Progenitor cell of endocrine pancreas (in vitro differentiated cells): ENCODE data around the gene TGM6. TPM values are rescaled to one million over a fixed set of nuclear protein-coding genes. Genes with fewer than 3 reads are reported as not detected.
A peak's percentile ranks its signal among the peaks of the same experiment; 100 is the strongest.

Experiments
- DNase-seq: peaks from one replicate; pipeline ENCODE4 v3.0.0; 2021; ENCODE audit warnings: low spot score; ENCODE audit not compliant: unreplicated experiment
- H3K27ac Mint-ChIP-seq: 2 replicates; pipeline ENCODE4 v1.8.0; 2021; ENCODE audit warnings: mild to moderate bottlenecking, moderate library complexity, mixed read lengths
- H3K27me3 Mint-ChIP-seq: 2 replicates; pipeline ENCODE4 v1.8.0; 2021; ENCODE audit warnings: mixed read lengths
- H3K36me3 Mint-ChIP-seq: 2 replicates; pipeline ENCODE4 v1.8.0; 2022; ENCODE audit warnings: mixed read lengths; ENCODE audit not compliant: insufficient read depth
- H3K4me1 Mint-ChIP-seq: 2 replicates; pipeline ENCODE4 v1.8.0; 2021; ENCODE audit warnings: low read depth, mixed read lengths
- H3K4me3 Mint-ChIP-seq: 2 replicates; pipeline ENCODE4 v1.8.0; 2021; ENCODE audit warnings: low read depth, mild to moderate bottlenecking, moderate library complexity, mixed read lengths
- H3K9me3 Mint-ChIP-seq: 2 replicates; pipeline ENCODE4 v1.8.0; 2021; ENCODE audit warnings: low read depth, mixed read lengths
- CTCF ChIP-seq: fragments of 200-600 bp; sonication (generic); IDR thresholded peaks from one replicate; pipeline ENCODE4 v1.5.0; 2021; ENCODE audit warnings: antibody characterized with exemption, mild to moderate bottlenecking; ENCODE audit not compliant: unreplicated experiment
- long read RNA-seq: library from polyadenylated mRNA; unstranded; transcript quantifications from one replicate; pipeline ENCODE4 v2.0.0, GENCODE V29; 2020
- total RNA-seq: library from RNA; stranded (reverse); gene quantifications from 2 replicates; pipeline ENCODE4 v1.2.1, GENCODE V29; 2021

The TGM6 gene
- total RNA-seq = not detected in 2 replicates
- long read RNA-seq = 0 reads

GRCh38 chr20:2380601-2381000 lies at the start of gene TGM6:
Gene TGM6, plus strand, starts transcription at chr20:2380901. Its CDS starts 68 bp downstream, at chr20:2380969.
- Mint-ChIP-seq H3K27ac (no peak within 1 kb of the TSS), H3K27me3 (peaks cover 9% of the 10 kb centered on the region), H3K4me3 (no peak within 1 kb of the TSS), H3K9me3 (no peaks in the 10 kb centered on the region), H3K36me3 (no peaks in the 10 kb centered on the region), H3K4me1 (no peaks in the 10 kb centered on the region)
- DNase-seq = no peak
- TF ChIP-seq CTCF = no peak

GRCh38 chr20:2331106-2331505 lies 49.6 kb upstream of the TGM6 start:
- no peaks in the 10 kb centered on the region for H3K36me3 Mint-ChIP-seq
- H3K9me3 Mint-ChIP-seq = no peaks in the 10 kb centered on the region
- DNase-seq = no peak
- H3K4me1 Mint-ChIP-seq = peaks cover 4% of the 10 kb centered on the region
- no peak for TF ChIP-seq CTCF
- peaks cover 2% of the 10 kb centered on the region for H3K27me3 Mint-ChIP-seq
- H3K4me3 Mint-ChIP-seq = no peak overlapping the region
- no peak overlapping the region for H3K27ac Mint-ChIP-seq

- no peak overlapping the region for H3K27ac Mint-ChIP-seq
- peaks cover 2% of the 10 kb centered on the region for H3K27me3 Mint-ChIP-seq
Observed at GRCh38 chr20:2331901-2332565, 48.7 kb upstream of the TGM6 start.

GRCh38 chr20:2332711-2333110 lies 48.0 kb upstream of the TGM6 start:
- no peak overlapping the region for H3K4me3 Mint-ChIP-seq
- no peak for DNase-seq
- peaks cover 2% of the 10 kb centered on the region for H3K27me3 Mint-ChIP-seq
- no peaks in the 10 kb centered on the region for H3K9me3 Mint-ChIP-seq
- TF ChIP-seq CTCF = no peak
- no peak overlapping the region for H3K27ac Mint-ChIP-seq
- peaks cover 4% of the 10 kb centered on the region for H3K4me1 Mint-ChIP-seq
- no peaks in the 10 kb centered on the region for H3K36me3 Mint-ChIP-seq

More at GRCh38 chr20:2331901-2332565, 48.7 kb upstream of the TGM6 start:
- no peak for DNase-seq
- Mint-ChIP-seq H3K9me3 (no peaks in the 10 kb centered on the region), H3K36me3 (no peaks in the 10 kb centered on the region), H3K4me1 (peaks cover 4% of the 10 kb centered on the region), H3K4me3 (no peak overlapping the region)
- TF ChIP-seq CTCF = no peak

- peaks cover 6% of the 10 kb centered on the region for H3K4me1 Mint-ChIP-seq
- peaks cover 2% of the 10 kb centered on the region for H3K27me3 Mint-ChIP-seq
- no peak overlapping the region for H3K4me3 Mint-ChIP-seq
- H3K36me3 Mint-ChIP-seq = no peaks in the 10 kb centered on the region
- no peaks in the 10 kb centered on the region for H3K9me3 Mint-ChIP-seq
- no peak for DNase-seq
- no peak for TF ChIP-seq CTCF
- peak overlapping the region; percentile 34 for H3K27ac Mint-ChIP-seq
Observed at GRCh38 chr20:2333821-2334220, 46.9 kb upstream of the TGM6 start.
